ENCODE measurements around the gene ANKFY1.

Gene ANKFY1

GRCh38 chr17:4175921-4176807 is 87.6 kb downstream of the ANKFY1 start:
- no peak for DNase-seq

GRCh38 chr17:4174556-4174955 is 89.2 kb downstream of the ANKFY1 start:
- no peak for DNase-seq

GRCh38 chr17:4173781-4174180 is 90.0 kb downstream of the ANKFY1 start:
- DNase-seq: no peak

- DNase-seq: no peak
Observed at GRCh38 chr17:4172356-4172755, 91.4 kb downstream of the ANKFY1 start.

GRCh38 chr17:4170639-4171280 is 93.0 kb downstream of the ANKFY1 start:
- no peak for DNase-seq

GRCh38 chr17:4167786-4168185 is 96.0 kb downstream of the ANKFY1 start:
- no peak for DNase-seq

- DNase-seq: no peak
Observed at GRCh38 chr17:4166419-4166818, 97.4 kb downstream of the ANKFY1 start.

- DNase-seq: no peak
Observed at GRCh38 chr17:4165301-4166010, 98.3 kb downstream of the ANKFY1 start.

GRCh38 chr17:4163951-4164350 is 99.8 kb downstream of the ANKFY1 start:
- no peak for DNase-seq

GRCh38 chr17:4162775-4163466 is 100.9 kb downstream of the ANKFY1 start:
- no peak for DNase-seq

GRCh38 chr17:4162321-4162720 is 101.5 kb downstream of the ANKFY1 start:
- DNase-seq: no peak

GRCh38 chr17:4161967-4162305 is 101.8 kb downstream of the ANKFY1 start:
- no peak for DNase-seq

- DNase-seq: no peak
Observed at GRCh38 chr17:4161192-4161966, 102.4 kb downstream of the ANKFY1 start.

- DNase-seq: no peak
Observed at GRCh38 chr17:4160294-4160859, 103.4 kb downstream of the ANKFY1 start.

GRCh38 chr17:4159761-4160160 is 104.0 kb downstream of the ANKFY1 start:
- DNase-seq: no peak

GRCh38 chr17:4157618-4158333 is 106.0 kb downstream of the ANKFY1 start:
- no peak for DNase-seq

- no peak for DNase-seq
Observed at GRCh38 chr17:4156750-4157381, 106.9 kb downstream of the ANKFY1 start.

- no peak for DNase-seq
Observed at GRCh38 chr17:4155980-4156620, 107.7 kb downstream of the ANKFY1 start.

- DNase-seq: no peak
Observed at GRCh38 chr17:4154201-4154600, 109.6 kb downstream of the ANKFY1 start.

GRCh38 chr17:4152471-4152870 is 111.3 kb downstream of the ANKFY1 start:
- DNase-seq: no peak

Measured in SIG-M5 (cell line).